IMR-90 (cell line): ENCODE data around the gene DCDC1. TPM values are rescaled to one million over a fixed set of nuclear protein-coding genes. Genes with fewer than 3 reads are reported as not detected.

ENCODE experiments used
- ATAC-seq: fragments of 200-7000 bp; cut with Tn5 transposase; 2 replicates; pipeline ENCODE4 v1.9.1; 2020; ENCODE audit warnings: low read depth, mild to moderate bottlenecking, moderate library complexity
- BruUV-seq: library from RNA; stranded (reverse); fragments of 400-500 nt; replicated peaks from 2 replicates; lab custom pipeline; 2021; lab: Mats Ljungman, UMichigan
- CTCF ChIA-PET: fragments of 300-600 bp; formaldehyde crosslinking; extraction: SDS; loops from one replicate; lab custom pipeline; 2021; ENCODE audit warnings: antibody characterized with exemption; lab: Yijun Ruan, JAX
- POLR2A ChIA-PET: fragments of 300-600 bp; sonication (Branson Sonifier 250); formaldehyde crosslinking; loops from one replicate; lab custom pipeline; 2022; ENCODE audit warnings: antibody characterized with exemption; ENCODE audit not compliant: unreplicated experiment; lab: Charles Lee
- DNase-seq: peaks from one replicate; pipeline ENCODE4 v3.0.0; 2013
- H2AFZ ChIP-seq: replicated peaks from 2 replicates; pipeline ENCODE3; 2013; ENCODE audit warnings: low read length, mild to moderate bottlenecking; ENCODE audit not compliant: poor library complexity
- H2AK5ac ChIP-seq: 2 replicates; pipeline ENCODE4 v1.6.1; 2013; ENCODE audit warnings: low read depth, low read length, inconsistent platforms
- H2AK9ac ChIP-seq: replicated peaks from 2 replicates; pipeline ENCODE3; 2013; ENCODE audit warnings: mild to moderate bottlenecking, low read depth, low read length, moderate library complexity; ENCODE audit not compliant: poor library complexity
- H2BK120ac ChIP-seq: 2 replicates; pipeline ENCODE4 v1.6.1; 2013; ENCODE audit warnings: low read depth, low read length, inconsistent platforms
- H2BK15ac ChIP-seq: 3 replicates; pipeline ENCODE4 v1.6.1; 2013; ENCODE audit warnings: low read depth, low read length, inconsistent platforms
- H2BK20ac ChIP-seq: 2 replicates; pipeline ENCODE4 v1.6.1; 2013; ENCODE audit warnings: low read depth, mild to moderate bottlenecking, inconsistent platforms, low read length, moderate library complexity
- H2BK5ac ChIP-seq: 2 replicates; pipeline ENCODE4 v1.6.1; 2013; ENCODE audit warnings: mild to moderate bottlenecking, low read depth, low read length, inconsistent platforms; ENCODE audit not compliant: poor library complexity, severe bottlenecking
- H3K14ac ChIP-seq: replicated peaks from 2 replicates; pipeline ENCODE4 v1.6.1; 2013; ENCODE audit warnings: low read depth, low read length, inconsistent platforms
- H3K18ac ChIP-seq: 2 replicates; pipeline ENCODE4 v1.6.1; 2013; ENCODE audit warnings: low read depth, low read length, control low read depth
- H3K23ac ChIP-seq: 2 replicates; pipeline ENCODE4 v1.6.1; 2013; ENCODE audit warnings: low read depth, low read length, inconsistent platforms
- H3K27ac ChIP-seq: 2 replicates; pipeline ENCODE4 v1.5.1; 2013; ENCODE audit warnings: mild to moderate bottlenecking, control low read depth, low read length; ENCODE audit not compliant: insufficient read depth
- H3K27me3 ChIP-seq: 2 replicates; pipeline ENCODE4 v1.6.1; 2013; ENCODE audit warnings: low read length; ENCODE audit not compliant: control insufficient read depth, insufficient read depth
- H3K36me3 ChIP-seq: 2 replicates; pipeline ENCODE4 v1.6.1; 2013; ENCODE audit warnings: low read length, mixed read lengths; ENCODE audit not compliant: control insufficient read depth, insufficient read depth
- H3K4ac ChIP-seq: 2 replicates; pipeline ENCODE4 v1.6.1; 2013; ENCODE audit warnings: low read depth, low read length, inconsistent platforms
- H3K4me1 ChIP-seq: 2 replicates; pipeline ENCODE4 v1.6.1; 2013; ENCODE audit warnings: low read length, mixed read lengths; ENCODE audit not compliant: control insufficient read depth, insufficient read depth
- H3K4me2 ChIP-seq: 2 replicates; pipeline ENCODE4 v1.6.1; 2013; ENCODE audit warnings: low read depth, mild to moderate bottlenecking, control low read depth, low read length, moderate library complexity
- H3K4me3 ChIP-seq: 2 replicates; pipeline ENCODE4 v1.5.1; 2013; ENCODE audit warnings: low read depth, mild to moderate bottlenecking, control low read depth, low read length, moderate library complexity; ENCODE audit not compliant: insufficient read depth
- H3K56ac ChIP-seq: 2 replicates; pipeline ENCODE4 v1.6.1; 2013; ENCODE audit warnings: low read length, inconsistent platforms; ENCODE audit not compliant: insufficient read depth; ENCODE audit errors: extremely low read depth
- H3K79me1 ChIP-seq, 2 experiments: 2 replicates each; pipeline ENCODE4 v1.6.1; 2013; ENCODE audit warnings: low read length in 2 of 2, inconsistent platforms in 1 of 2, low read depth in 1 of 2
- H3K9ac ChIP-seq: 2 replicates; pipeline ENCODE4 v1.6.1; 2013; ENCODE audit warnings: low read depth, low read length, control low read depth
- H3K9me1 ChIP-seq: 2 replicates; pipeline ENCODE4 v1.6.1; 2013; ENCODE audit warnings: low read length, inconsistent platforms; ENCODE audit not compliant: insufficient read depth
- H3K9me3 ChIP-seq: 2 replicates; pipeline ENCODE4 v1.6.1; 2013; ENCODE audit warnings: low read length; ENCODE audit not compliant: control insufficient read depth, insufficient read depth
- H4K20me1 ChIP-seq: 2 replicates; pipeline ENCODE4 v1.6.1; 2013; ENCODE audit warnings: low read length, inconsistent platforms; ENCODE audit not compliant: insufficient read depth
- H4K5ac ChIP-seq: 2 replicates; pipeline ENCODE4 v1.6.1; 2013; ENCODE audit warnings: mild to moderate bottlenecking, low read depth, low read length, control low read depth
- H4K8ac ChIP-seq, 2 experiments: 2 replicates each; pipeline ENCODE4 v1.6.1; 2013; ENCODE audit warnings: low read depth in 2 of 2, low read length in 2 of 2, control low read depth in 1 of 2, inconsistent platforms in 1 of 2
- H4K91ac ChIP-seq: 2 replicates; pipeline ENCODE4 v1.6.1; 2013; ENCODE audit warnings: low read depth, low read length, inconsistent platforms; ENCODE audit not compliant: insufficient read depth
- FOS ChIP-seq: fragments of 150-350 bp; IDR thresholded peaks from 2 replicates; pipeline ENCODE4 v1.6.1; 2016; ENCODE audit warnings: low read depth, low read length
- WGBS, 2 experiments: methylation state at CpG; one replicate each; pipeline versions ENCODE4 v1.1.5 to v1.1.7; 2013; ENCODE audit warnings: missing lambda C conversion rate in 2 of 2; ENCODE audit not compliant: insufficient read length in 1 of 2; ENCODE audit errors: extremely low coverage in 2 of 2; 5-methylcytosine and 5-hydroxymethylcytosine counted together
- dilution Hi-C: fragments of 300-500 bp; cut with HindIII; formaldehyde crosslinking; loops from one replicate; pipeline ENCODE4 v1.14.3; 2018; ENCODE audit warnings: low sequenced_read_pairs; ENCODE audit not compliant: unreplicated experiment
- in situ Hi-C: fragments of 300-500 bp; cut with MboI; formaldehyde crosslinking; loops from 3 replicates; pipeline ENCODE4 v1.14.3; 2019; ENCODE audit warnings: low sequenced_read_pairs, inconsistent platforms, mixed read lengths
- intact Hi-C: fragments of 100-400 bp; cut with micrococcal nuclease; formaldehyde crosslinking; loops from 2 replicates; pipeline ENCODE4 v1.10.0; 2022
- polyA plus RNA-seq, 3 experiments: library from polyadenylated mRNA; depleted of rRNA; stranded (reverse); fragments of >200 nt; gene quantifications; 2 replicates each; pipeline ENCODE4 v1.2.3, GENCODE V29; 2012; ENCODE audit warnings: low replicate concordance in 1 of 3
- total RNA-seq: library from RNA; depleted of rRNA; stranded (reverse); fragments of >200 nt; gene quantifications from 2 replicates; pipeline ENCODE4 v1.2.3, GENCODE V29; 2012
- TF ChIP-seq, protein P1 (sequence below): conservative IDR thresholded peaks from 2 replicates; pipeline ENCODE4 v1.5.1; 2012; ENCODE audit warnings: mild to moderate bottlenecking, low read depth, low read length, improper control_type of control experiment
- TF ChIP-seq, protein P2 (sequence below): fragments of 150-350 bp; IDR thresholded peaks from 2 replicates; pipeline ENCODE4 v1.6.1; 2016; ENCODE audit warnings: low read depth, mild to moderate bottlenecking, low read length, moderate library complexity, borderline replicate concordance

Gene DCDC1
- total and polyA plus RNA-seq, 2 of the 4 experiments (the other 2 are of a cell fraction): not detected

DNA sequence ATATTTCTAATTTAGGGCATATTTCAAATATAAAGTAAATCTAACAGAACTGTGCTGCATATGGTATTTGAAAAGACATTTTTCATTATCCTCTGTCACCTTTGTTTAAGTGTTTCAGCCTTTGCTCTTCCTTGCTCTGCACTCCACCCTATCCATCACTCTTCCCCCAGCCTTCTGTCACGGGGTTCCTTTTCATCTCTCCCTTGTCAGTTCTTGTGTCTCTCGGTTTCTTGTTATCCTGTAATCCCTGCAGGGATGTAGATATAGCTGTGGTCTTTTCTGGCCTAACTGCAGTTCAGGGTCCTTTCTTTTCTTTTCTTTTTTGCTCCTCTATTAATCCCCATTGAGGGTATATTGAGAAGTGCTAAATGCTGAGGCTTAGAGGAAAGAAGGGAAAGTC lies 261.9 kb downstream of the DCDC1 start:
- Histone ChIP-seq H2BK120ac (no peak overlapping the region), H4K91ac (no peak overlapping the region), H3K4me3 (no peak overlapping the region), H3K4me1 (no peaks in the 10 kb centered on the region), H3K9me3 (no peaks in the 10 kb centered on the region), H3K27ac (no peak overlapping the region), H3K14ac (no peak overlapping the region), H3K27me3 (no peaks in the 10 kb centered on the region), H3K9ac (no peak overlapping the region), H2BK20ac (no peak overlapping the region), H4K5ac (no peak overlapping the region), H4K20me1 (no peaks in the 10 kb centered on the region), H3K18ac (no peak overlapping the region), H2AK9ac (no peak overlapping the region), H3K56ac (no peak overlapping the region), H4K8ac (no peak overlapping the region), H3K79me1 (no peaks in the 10 kb centered on the region), H2AFZ (no peak overlapping the region), H2AK5ac (no peak overlapping the region), H3K4me2 (no peak overlapping the region), H3K23ac (no peak overlapping the region), H3K36me3 (no peaks in the 10 kb centered on the region), H2BK5ac (no peak overlapping the region), H3K9me1 (no peaks in the 10 kb centered on the region), H3K4ac (no peak overlapping the region), H2BK15ac (no peak overlapping the region)
- BruUV-seq: no TSS peak
- ChIA-PET CTCF (interaction anchor here (0.7 to 1.1 kb wide), 3 partner anchors 8 to 16 kb away, joined by 3 read pairs; no protein-coding TSS in a partner anchor), POLR2A (no interaction called here)
- TF ChIP-seq, protein P1, sequence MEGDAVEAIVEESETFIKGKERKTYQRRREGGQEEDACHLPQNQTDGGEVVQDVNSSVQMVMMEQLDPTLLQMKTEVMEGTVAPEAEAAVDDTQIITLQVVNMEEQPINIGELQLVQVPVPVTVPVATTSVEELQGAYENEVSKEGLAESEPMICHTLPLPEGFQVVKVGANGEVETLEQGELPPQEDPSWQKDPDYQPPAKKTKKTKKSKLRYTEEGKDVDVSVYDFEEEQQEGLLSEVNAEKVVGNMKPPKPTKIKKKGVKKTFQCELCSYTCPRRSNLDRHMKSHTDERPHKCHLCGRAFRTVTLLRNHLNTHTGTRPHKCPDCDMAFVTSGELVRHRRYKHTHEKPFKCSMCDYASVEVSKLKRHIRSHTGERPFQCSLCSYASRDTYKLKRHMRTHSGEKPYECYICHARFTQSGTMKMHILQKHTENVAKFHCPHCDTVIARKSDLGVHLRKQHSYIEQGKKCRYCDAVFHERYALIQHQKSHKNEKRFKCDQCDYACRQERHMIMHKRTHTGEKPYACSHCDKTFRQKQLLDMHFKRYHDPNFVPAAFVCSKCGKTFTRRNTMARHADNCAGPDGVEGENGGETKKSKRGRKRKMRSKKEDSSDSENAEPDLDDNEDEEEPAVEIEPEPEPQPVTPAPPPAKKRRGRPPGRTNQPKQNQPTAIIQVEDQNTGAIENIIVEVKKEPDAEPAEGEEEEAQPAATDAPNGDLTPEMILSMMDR: no peak
- TF ChIP-seq, protein P2, sequence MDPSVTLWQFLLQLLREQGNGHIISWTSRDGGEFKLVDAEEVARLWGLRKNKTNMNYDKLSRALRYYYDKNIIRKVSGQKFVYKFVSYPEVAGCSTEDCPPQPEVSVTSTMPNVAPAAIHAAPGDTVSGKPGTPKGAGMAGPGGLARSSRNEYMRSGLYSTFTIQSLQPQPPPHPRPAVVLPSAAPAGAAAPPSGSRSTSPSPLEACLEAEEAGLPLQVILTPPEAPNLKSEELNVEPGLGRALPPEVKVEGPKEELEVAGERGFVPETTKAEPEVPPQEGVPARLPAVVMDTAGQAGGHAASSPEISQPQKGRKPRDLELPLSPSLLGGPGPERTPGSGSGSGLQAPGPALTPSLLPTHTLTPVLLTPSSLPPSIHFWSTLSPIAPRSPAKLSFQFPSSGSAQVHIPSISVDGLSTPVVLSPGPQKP: no peak
- TF ChIP-seq FOS: no peak
- ATAC-seq: no peak
- in situ Hi-C loops: no loop called here
- no peak for DNase-seq
- intact Hi-C loops: loop anchor here (5.0 kb wide), 2 partner anchors 855 to 1070 kb away; no protein-coding TSS in a partner anchor
- WGBS, 2 experiments: no CpG with 5 or more reads among the region's 2 CpGs
- dilution Hi-C loops: no loop called here
